Spleen (tissue), 11 donors: ENCODE measurements around the gene RTL1. TPM values are rescaled to one million over a fixed set of nuclear protein-coding genes. Genes with fewer than 3 reads are reported as not detected.

Experiments used
- DNase-seq: peaks from one replicate; pipeline ENCODE4 v3.0.0-alpha.2; 2020
- H3K27ac ChIP-seq, 8 donors: fragments of 200-600 bp; sonication (generic) in 7 of 8; 1 replicate in 4 of 8; 2 replicates in 4 of 8; pipeline versions ENCODE4 v1.5.0 to v1.8.0; 2016 to 2021; ENCODE audit warnings: inconsistent platforms in 4 of 8, mild to moderate bottlenecking in 4 of 8, moderate library complexity in 1 of 8
- H3K27me3 ChIP-seq, 7 donors: fragments of 200-600 bp; sonication (generic) in 6 of 7; replicated peaks in 1 of 7; 1 replicate in 4 of 7; 2 replicates in 3 of 7; pipeline versions ENCODE4 v1.5.0 to v1.8.0; 2016 to 2021; ENCODE audit warnings: inconsistent platforms in 3 of 7, mild to moderate bottlenecking in 1 of 7
- H3K36me3 ChIP-seq, 6 donors: fragments of 200-600 bp; sonication (generic) in 5 of 6; 1 replicate in 4 of 6; 2 replicates in 2 of 6; pipeline versions ENCODE4 v1.5.0 to v1.8.0; 2016 to 2021; ENCODE audit warnings: inconsistent platforms in 2 of 6
- H3K4me1 ChIP-seq, 6 donors: fragments of 200-600 bp; sonication (generic) in 5 of 6; 1 replicate in 3 of 6; 2 replicates in 3 of 6; pipeline versions ENCODE4 v1.5.0 to v1.8.0; 2016 to 2021; ENCODE audit warnings: inconsistent platforms in 3 of 6
- H3K4me3 ChIP-seq, 8 donors: fragments of 200-600 bp; sonication (generic) in 7 of 8; 1 replicate in 4 of 8; 2 replicates in 4 of 8; pipeline versions ENCODE4 v1.5.0 to v1.8.0; 2016 to 2021; ENCODE audit warnings: inconsistent platforms in 4 of 8, mild to moderate bottlenecking in 4 of 8, moderate library complexity in 2 of 8
- H3K9me3 ChIP-seq, 8 donors: fragments of 200-600 bp; sonication (generic) in 7 of 8; 1 replicate in 4 of 8; 2 replicates in 4 of 8; pipeline versions ENCODE4 v1.5.0 to v1.8.0; 2016 to 2021; ENCODE audit warnings: inconsistent platforms in 4 of 8
- CTCF ChIP-seq, 11 experiments: fragments of 200-600 bp in 7 of 11; fragments of 450-650 bp in 4 of 11; sonication (generic) in 4 of 11; IDR thresholded peaks in 8 of 11; conservative IDR thresholded peaks in 3 of 11; 1 replicate in 7 of 11; 2 replicates in 4 of 11; pipeline versions ENCODE4 v1.4.0 to v1.8.0; 2016 to 2021; ENCODE audit warnings: antibody characterized with exemption in 11 of 11, inconsistent platforms in 4 of 11, mild to moderate bottlenecking in 1 of 11
- POLR2A ChIP-seq, 3 donors: fragments of 450-650 bp; IDR thresholded peaks; one replicate each; pipeline ENCODE4 v1.5.1; 2017; ENCODE audit warnings: antibody characterized with exemption in 3 of 3, mild to moderate bottlenecking in 1 of 3
- POLR2AphosphoS5 ChIP-seq, 3 donors: sonication (generic); formaldehyde crosslinking; IDR thresholded peaks; one replicate each; pipeline ENCODE4 v1.5.1; 2017; ENCODE audit warnings: antibody characterized with exemption in 3 of 3
- WGBS, 5 donors: extraction: QIAGEN DNeasy Blood & Tissue Kit in 3 of 5; methylation state at CpG; one replicate each; pipeline versions ENCODE4 v1.1.5 to v1.1.7; 2013 to 2018; 5-methylcytosine and 5-hydroxymethylcytosine counted together
- intact Hi-C: fragments of 100-400 bp; cut with DNase I; formaldehyde crosslinking; loops from one replicate; pipeline ENCODE4 v1.15.0; 2023; ENCODE audit warnings: low total_unique reads
- polyA plus RNA-seq, 3 donors: library from polyadenylated mRNA; stranded (reverse); fragments of 200-250 nt; gene quantifications; one replicate each; pipeline ENCODE4 v1.2.1, GENCODE V29; 2013
- total RNA-seq, 7 donors: library from RNA; depleted of rRNA in 3 of 7; stranded (reverse); fragments of >200 nt in 3 of 7; fragmentation: NEBNext Ultra II Directional in 4 of 7; extraction: Animal tissue kit (Norgen Biotek cat#: 25700) in 4 of 7; gene quantifications; one replicate each; pipeline versions ENCODE4 v1.1.0 to v1.2.1, GENCODE V29; 2016 to 2021
- donor health status: healthy with polysubstance abuse.
- donor health status: DM: no; HTN: no; CAD: no; lungs with moderate emphysema.
- donor health status: DM: no; HTN: no; CAD: no.
- donor health status: Bipolar disorder and iron deficiency.
- donor health status: healthy.
- donor health status: DM: no; HTN: no; CAD: no.
- donor health status: DM: yes; HTN: yes; CAD: no.

The RTL1 gene
- total and polyA plus RNA-seq, 10 donors = under 0.01 TPM; not detected in 9

- TF ChIP-seq CTCF (IDR thresholded peaks at IDR 0.05 in 8 of 11, conservative IDR thresholded peaks at IDR 0.05 in 3 of 11) = no peak
- TF ChIP-seq POLR2A (IDR thresholded peaks at IDR 0.05) = no peak
- TF ChIP-seq POLR2AphosphoS5 (IDR thresholded peaks at IDR 0.05) = no peak
- H3K27me3 ChIP-seq = peaks cover 0 to 16% (median 0%) of the 10 kb centered on the region in 7 donors
- no peak overlapping the region for H3K4me3 ChIP-seq
- H3K4me1 ChIP-seq = peaks cover 0 to under 1% (median 0%) of the 10 kb centered on the region in 6 donors
- no peaks in the 10 kb centered on the region for H3K9me3 ChIP-seq
- H3K27ac ChIP-seq = no peak overlapping the region
- 79 to 92% (median 87%) methylated on average over 7 to 8 of the region's 8 CpGs for WGBS, 5 donors
- intact Hi-C loops = no loop called here
- DNase-seq = peak; percentile 42
- peaks cover 0 to 10% (median 0%) of the 10 kb centered on the region in 6 donors for H3K36me3 ChIP-seq
These were observed 65.6 kb downstream of the RTL1 start for GRCh38 chr14:100837805-100838350.

DNA sequence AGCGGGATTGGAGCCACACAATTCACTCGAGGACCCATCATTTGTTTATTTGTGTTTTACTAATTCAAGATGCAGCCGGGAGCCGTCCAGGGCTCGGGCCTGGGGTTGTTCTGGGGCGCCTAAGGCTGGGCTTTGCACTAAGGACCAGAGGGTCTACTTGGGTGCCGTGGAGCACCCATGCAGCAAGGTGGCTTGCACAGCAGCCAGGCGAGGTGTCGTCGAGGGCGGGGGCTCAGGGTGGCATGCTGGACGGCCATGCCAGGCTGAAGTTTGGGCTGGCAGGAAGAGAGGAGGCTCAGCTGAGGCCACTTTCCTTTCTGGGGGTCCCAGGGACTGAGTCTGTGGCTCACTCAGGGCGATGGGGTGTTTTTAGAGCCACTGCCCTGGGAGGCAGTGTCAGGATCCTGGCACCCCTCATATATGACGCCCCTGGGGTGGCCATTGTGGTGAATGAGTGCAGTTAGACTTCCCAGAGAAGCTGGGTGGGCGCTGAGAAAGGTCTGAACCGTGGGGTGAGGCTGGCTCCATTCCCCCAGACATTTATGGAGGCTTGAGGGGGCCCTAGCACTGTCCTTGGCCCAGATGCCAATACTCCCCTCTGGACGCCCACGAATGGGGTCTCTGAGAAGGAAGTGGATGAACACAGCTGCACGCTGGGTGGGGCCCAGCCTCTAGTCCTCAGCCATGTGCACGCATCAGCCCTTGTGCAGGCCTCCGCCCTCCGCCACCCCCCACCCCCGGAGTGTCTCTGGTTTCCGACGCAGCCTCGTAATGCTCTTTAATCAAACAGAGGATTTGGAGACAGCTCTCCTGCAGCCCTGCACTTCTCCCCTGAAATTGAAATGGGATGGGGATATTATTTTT lies 66.3 kb downstream of the RTL1 start:
- Histone ChIP-seq H3K36me3 (peaks cover 0 to 10% (median 0%) of the 10 kb centered on the region in 6 donors), H3K27me3 (peaks cover 0 to 16% (median 0%) of the 10 kb centered on the region in 7 donors), H3K27ac (no peak overlapping the region), H3K9me3 (no peaks in the 10 kb centered on the region), H3K4me1 (no peaks in the 10 kb centered on the region), H3K4me3 (no peak overlapping the region)
- peak; percentile 61 for DNase-seq
- no peak for TF ChIP-seq POLR2AphosphoS5 (IDR thresholded peaks at IDR 0.05)
- TF ChIP-seq CTCF (IDR thresholded peaks at IDR 0.05 in 8 of 11, conservative IDR thresholded peaks at IDR 0.05 in 3 of 11) = no peak
- TF ChIP-seq POLR2A (IDR thresholded peaks at IDR 0.05) = no peak
- intact Hi-C loops = no loop called here
- WGBS, 5 donors = 82 to 92% (median 88%) methylated on average over 23 to 26 of the region's 26 CpGs

DNA sequence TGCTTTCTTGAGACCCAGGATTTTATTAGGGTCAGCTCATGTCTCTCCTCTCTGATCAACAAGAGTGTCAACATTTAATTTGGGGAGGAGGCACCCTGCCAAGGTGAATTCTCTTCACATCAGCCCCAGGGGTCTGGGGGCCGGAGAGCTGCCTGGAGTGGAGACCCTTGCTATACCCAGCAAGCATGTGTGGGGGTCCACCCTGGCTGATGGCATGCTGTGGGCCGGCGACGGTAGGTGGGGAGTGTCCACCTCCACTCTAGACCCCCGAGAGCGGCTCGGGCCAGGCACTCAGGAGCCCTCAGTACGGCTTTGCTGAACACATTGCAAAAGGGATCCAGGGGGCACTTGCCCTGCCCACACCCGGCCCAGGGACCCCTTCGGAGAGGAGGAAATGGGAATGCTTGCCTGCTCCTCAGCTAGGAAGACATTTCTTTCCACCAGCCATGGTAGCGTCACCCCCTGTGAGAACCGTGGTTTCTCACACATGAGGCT lies 67.2 kb downstream of the RTL1 start:
- peaks cover 0 to 15% (median 0%) of the 10 kb centered on the region in 6 donors for H3K36me3 ChIP-seq
- no peaks in the 10 kb centered on the region for H3K9me3 ChIP-seq
- no peak overlapping the region for H3K4me3 ChIP-seq
- no peak overlapping the region for H3K27ac ChIP-seq
- intact Hi-C loops = no loop called here
- TF ChIP-seq CTCF (IDR thresholded peaks at IDR 0.05 in 8 of 11, conservative IDR thresholded peaks at IDR 0.05 in 3 of 11) (no peak), POLR2A (IDR thresholded peaks at IDR 0.05) (no peak), POLR2AphosphoS5 (IDR thresholded peaks at IDR 0.05) (no peak)
- 75 to 97% (median 90%) methylated on average over 4 to 12 of the region's 12 CpGs for WGBS, 5 donors
- no peaks in the 10 kb centered on the region for H3K4me1 ChIP-seq
- peaks cover 0 to 16% (median 0%) of the 10 kb centered on the region in 7 donors for H3K27me3 ChIP-seq
- peak; percentile 56 for DNase-seq
